DND-41 (cell line): ENCODE data around the gene PAQR6.

Experiments
- EZH2 ChIP-seq: IDR thresholded peaks from 3 replicates; pipeline ENCODE4 v1.6.1; 2012; ENCODE audit warnings: borderline replicate concordance, low read depth, mild to moderate bottlenecking, moderate library complexity, low read length, inconsistent platforms; ENCODE audit not compliant: severe bottlenecking
- TF ChIP-seq, protein P1 (sequence below): IDR thresholded peaks from 2 replicates; pipeline ENCODE4 v1.5.1; 2012; ENCODE audit warnings: borderline replicate concordance, low read length, moderate library complexity, mild to moderate bottlenecking; ENCODE audit not compliant: poor library complexity, severe bottlenecking; ENCODE audit errors: extremely low read depth

DNA sequence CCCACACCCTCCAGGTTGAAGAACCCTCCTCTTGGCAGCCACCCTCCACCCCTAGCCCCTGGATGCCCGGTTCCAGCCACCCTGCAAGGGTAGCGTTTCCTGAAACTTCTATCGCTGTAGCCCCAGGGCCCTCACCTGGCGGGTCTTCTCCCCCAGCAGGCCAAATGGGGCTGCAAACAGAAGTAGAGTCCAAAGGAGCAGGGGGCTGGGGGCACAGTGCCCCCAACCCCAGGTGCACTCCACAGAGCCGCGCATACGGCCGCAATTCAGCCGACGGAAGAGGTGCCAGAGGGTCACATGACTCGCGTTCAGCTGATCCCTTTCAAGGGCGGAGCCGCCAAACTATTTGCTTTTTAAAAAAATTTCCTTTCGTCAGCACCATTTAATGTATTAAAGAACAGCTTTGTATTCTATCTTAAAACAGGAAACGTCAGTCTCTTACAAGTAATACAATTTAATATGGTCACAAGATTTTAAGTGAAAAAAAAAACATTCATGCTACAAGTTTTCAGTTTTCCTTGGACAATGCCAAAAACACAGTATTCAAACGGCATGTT lies 47.6 kb upstream of the PAQR6 start, which contains the start of gene GLMP:
- TF ChIP-seq, protein P1, sequence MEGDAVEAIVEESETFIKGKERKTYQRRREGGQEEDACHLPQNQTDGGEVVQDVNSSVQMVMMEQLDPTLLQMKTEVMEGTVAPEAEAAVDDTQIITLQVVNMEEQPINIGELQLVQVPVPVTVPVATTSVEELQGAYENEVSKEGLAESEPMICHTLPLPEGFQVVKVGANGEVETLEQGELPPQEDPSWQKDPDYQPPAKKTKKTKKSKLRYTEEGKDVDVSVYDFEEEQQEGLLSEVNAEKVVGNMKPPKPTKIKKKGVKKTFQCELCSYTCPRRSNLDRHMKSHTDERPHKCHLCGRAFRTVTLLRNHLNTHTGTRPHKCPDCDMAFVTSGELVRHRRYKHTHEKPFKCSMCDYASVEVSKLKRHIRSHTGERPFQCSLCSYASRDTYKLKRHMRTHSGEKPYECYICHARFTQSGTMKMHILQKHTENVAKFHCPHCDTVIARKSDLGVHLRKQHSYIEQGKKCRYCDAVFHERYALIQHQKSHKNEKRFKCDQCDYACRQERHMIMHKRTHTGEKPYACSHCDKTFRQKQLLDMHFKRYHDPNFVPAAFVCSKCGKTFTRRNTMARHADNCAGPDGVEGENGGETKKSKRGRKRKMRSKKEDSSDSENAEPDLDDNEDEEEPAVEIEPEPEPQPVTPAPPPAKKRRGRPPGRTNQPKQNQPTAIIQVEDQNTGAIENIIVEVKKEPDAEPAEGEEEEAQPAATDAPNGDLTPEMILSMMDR, result no peak
- no peak for TF ChIP-seq EZH2
